Fibroblast of mammary gland (primary cell): ENCODE results near the gene CDC45.

Experiments used
- DNase-seq: peaks from one replicate; pipeline ENCODE4 v3.0.0-alpha.2; 2010; ENCODE audit warnings: low read depth
- H3K4me3 ChIP-seq: 2 replicates; pipeline ENCODE4 v1.5.1; 2011; ENCODE audit warnings: low read depth, mild to moderate bottlenecking, low read length, moderate library complexity; ENCODE audit not compliant: control insufficient read depth
- TF ChIP-seq, protein P1 (sequence below): conservative IDR thresholded peaks from 2 replicates; pipeline ENCODE4 v1.5.1; 2011; ENCODE audit warnings: low read depth, low read length, inconsistent platforms; ENCODE audit not compliant: control insufficient read depth, insufficient read depth

CDC45 gene, protein sequence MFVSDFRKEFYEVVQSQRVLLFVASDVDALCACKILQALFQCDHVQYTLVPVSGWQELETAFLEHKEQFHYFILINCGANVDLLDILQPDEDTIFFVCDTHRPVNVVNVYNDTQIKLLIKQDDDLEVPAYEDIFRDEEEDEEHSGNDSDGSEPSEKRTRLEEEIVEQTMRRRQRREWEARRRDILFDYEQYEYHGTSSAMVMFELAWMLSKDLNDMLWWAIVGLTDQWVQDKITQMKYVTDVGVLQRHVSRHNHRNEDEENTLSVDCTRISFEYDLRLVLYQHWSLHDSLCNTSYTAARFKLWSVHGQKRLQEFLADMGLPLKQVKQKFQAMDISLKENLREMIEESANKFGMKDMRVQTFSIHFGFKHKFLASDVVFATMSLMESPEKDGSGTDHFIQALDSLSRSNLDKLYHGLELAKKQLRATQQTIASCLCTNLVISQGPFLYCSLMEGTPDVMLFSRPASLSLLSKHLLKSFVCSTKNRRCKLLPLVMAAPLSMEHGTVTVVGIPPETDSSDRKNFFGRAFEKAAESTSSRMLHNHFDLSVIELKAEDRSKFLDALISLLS

DNA sequence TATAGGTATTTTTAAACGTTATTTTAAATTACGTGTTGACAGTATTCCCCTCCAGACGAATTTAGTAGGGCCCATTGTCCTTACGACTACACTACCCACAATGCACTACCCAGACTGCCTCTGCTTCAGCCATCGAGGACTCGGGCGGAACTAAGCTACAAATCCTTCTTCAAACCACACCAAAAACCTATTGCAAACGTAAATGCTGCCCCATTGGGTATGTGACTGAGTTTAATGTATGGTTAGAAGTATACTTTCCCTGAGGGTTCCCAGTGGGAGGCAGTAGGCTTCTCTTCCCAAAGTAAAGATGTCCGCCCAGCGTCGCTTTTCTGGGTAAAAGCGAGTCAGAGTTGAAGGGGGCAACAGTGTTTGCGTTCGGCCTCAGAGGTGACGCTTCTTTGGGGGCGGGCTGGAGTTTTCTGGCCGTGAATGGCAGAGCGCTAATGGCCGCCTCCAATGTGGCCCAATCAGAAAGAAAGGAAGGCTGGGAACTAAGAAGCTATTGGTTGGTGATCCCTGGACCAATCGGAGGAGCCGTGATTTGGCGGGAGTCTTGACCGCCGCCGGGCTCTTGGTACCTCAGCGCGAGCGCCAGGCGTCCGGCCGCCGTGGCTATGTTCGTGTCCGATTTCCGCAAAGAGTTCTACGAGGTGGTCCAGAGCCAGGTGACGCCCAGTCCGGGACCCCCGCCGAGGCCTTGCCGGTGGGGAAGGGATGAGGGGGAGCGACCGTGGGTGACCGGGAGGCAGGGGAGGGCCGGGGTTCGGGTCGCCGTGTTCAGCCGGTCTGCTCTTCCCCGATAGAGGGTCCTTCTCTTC, at the start of gene CDC45:
Gene CDC45, plus strand, starts transcription at position 566 of the 818 bp plus-strand sequence. Its CDS starts 49 bp downstream, at position 615.
- DNase-seq: peak; percentile 98
- H3K4me3 ChIP-seq: peak within 1 kb of the TSS; percentile 75
- TF ChIP-seq, protein P1, sequence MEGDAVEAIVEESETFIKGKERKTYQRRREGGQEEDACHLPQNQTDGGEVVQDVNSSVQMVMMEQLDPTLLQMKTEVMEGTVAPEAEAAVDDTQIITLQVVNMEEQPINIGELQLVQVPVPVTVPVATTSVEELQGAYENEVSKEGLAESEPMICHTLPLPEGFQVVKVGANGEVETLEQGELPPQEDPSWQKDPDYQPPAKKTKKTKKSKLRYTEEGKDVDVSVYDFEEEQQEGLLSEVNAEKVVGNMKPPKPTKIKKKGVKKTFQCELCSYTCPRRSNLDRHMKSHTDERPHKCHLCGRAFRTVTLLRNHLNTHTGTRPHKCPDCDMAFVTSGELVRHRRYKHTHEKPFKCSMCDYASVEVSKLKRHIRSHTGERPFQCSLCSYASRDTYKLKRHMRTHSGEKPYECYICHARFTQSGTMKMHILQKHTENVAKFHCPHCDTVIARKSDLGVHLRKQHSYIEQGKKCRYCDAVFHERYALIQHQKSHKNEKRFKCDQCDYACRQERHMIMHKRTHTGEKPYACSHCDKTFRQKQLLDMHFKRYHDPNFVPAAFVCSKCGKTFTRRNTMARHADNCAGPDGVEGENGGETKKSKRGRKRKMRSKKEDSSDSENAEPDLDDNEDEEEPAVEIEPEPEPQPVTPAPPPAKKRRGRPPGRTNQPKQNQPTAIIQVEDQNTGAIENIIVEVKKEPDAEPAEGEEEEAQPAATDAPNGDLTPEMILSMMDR: no peak

DNA sequence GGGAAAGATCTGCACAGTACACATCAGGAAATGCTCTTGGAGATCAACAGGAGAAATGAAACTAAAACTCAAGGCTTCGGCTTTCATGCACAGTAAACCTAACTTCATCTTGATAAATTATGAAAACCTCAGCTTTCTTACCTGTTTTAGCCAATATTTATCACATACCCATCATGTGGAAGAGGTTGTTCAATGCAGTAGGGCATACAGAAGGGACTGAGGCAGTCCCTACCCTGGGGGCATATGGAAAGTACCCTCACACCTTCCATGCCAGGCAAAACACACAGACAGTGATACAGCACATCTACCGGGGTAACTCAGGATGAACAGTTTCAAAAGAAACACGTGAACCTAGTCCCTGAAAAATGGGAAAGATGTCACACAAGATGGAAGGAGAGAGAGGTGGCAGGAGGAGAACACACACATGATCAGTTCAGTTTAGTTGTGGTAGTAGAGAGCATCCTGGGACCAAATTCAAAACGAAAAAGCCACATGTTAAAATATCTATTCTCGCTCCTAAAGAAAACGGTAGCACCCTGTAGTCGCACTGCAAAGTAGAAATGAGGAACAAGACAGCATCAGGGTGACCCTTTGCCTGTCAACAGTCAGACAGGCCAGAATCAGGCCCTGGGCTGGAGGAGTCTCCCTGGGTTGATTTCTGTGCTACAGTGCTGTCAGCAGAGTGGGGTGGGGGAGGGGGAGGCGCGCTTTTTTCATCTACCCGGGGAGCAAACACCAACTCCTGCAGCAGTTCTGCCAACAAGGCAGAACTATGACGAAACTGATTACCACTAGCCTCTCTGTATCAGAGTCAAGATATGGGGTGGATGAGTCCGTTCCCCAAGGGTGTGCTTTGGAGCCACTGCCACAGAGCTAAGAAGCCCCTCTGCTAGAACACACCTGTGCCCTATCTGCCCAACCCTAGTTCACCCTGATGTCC, 49.5 kb upstream of the CDC45 start:
- peak; percentile 80 for DNase-seq
- TF ChIP-seq, protein P1: no peak
- H3K4me3 ChIP-seq: peak overlapping the region; percentile 88

DNA sequence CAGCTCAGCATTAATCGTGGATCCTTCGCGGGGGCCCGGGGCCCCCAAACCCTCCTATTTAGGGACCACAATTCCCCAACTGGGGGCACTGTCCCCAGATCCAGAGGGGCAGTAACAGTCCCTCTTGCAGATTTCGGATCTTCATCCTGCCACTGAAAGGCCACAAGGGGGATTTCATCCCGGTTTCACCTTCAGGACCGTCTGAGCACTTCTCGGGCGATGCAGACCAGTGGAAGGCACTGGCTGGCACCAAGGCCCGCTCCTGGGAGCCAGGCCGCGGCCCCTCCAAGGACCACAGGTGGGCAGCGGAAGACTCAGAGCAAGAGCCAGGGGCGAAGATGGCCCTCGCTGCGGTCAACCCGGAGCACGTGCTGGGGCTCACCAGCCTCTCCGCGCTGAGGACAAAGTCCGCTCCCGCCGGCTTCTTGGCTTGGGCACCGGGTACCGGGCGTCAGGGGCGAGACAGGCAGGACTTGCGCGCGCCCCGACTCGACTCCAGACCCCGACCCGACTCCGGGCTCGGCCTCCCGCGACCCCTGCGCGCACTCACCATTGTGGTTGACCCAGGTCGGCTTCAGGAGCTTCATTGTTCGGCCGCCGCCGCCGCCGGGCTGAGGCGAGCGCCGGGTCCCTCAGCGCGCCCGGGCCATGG, 48.7 kb upstream of the CDC45 start:
- peak; percentile 25 for DNase-seq
- peak overlapping the region; percentile 88 for H3K4me3 ChIP-seq
- TF ChIP-seq, protein P1: peak; percentile 16

DNA sequence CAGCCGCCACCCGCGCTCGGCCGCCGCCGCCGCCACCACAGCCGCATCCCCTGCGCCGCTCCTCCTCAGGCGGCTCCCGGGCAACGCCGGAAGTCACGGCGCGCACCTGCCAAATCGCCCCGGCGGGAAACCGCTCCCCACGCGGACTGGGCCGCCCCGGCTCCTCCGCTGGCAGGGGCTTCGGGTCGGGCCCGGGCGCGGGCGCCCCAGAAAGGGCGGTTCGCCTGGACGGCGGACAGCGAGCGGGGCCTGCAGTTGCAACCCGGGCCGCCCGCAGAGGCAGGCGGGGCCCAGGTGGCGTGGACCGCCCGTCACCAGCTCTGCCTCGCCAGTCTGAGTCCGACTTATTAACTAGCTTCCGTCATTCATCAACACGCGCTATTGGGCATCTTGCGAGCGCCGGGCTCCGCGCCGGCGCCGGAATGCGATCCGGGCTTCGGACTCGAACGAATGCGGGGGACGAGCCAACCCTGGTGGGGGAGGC, 48.0 kb upstream of the CDC45 start, which contains the start of gene HIRA:
Gene HIRA, minus strand, starts transcription at position 85 of the 484 bp plus-strand sequence. CDS start 257 bp downstream, outside the sequence.
- peak within 1 kb of the TSS; percentile 88 for H3K4me3 ChIP-seq
- peak; percentile 69 for DNase-seq
- TF ChIP-seq, protein P1: no peak

DNA sequence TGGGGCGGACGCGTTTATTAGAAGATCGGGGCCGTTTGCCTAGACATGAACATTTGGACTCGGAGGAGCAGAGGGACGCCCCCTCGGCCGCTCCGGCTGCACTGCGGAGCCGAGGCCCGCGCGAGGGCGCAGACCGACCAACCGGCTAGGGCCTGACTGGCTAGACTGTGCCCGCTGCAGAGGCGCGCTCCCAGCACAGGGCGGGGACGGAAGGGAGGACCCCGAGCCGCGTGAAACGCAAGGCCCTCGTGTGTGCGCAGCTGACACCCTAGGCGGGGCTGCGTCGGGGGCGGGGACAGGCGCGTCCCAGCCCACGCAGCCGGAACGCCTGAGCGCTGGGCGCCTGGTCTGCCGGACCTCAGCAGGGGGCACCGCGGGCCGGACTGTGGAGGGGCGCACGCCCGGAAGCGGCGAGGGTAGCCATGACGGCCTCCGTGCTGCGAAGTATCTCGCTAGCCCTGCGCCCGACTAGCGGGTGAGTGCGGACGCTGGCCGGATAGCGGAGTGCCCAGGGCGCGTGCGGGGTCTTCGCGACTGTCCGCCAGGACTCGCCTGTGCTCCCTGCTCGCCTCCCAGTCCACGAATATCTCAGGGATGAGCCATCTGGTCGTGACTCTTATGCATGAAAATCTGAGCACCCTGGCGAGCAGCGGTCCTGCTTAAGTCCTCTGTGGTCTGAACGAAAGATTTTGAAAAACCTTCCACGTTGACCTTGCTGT, 47.4 kb upstream of the CDC45 start, which contains the start of gene MRPL40:
Gene MRPL40, plus strand, starts transcription at position 413 of the 719 bp plus-strand sequence. Its CDS starts 10 bp downstream, at position 423.
- TF ChIP-seq, protein P1: no peak
- peak within 1 kb of the TSS; percentile 88 for H3K4me3 ChIP-seq
- DNase-seq: peak; percentile 92
